ENCODE measurements around the gene PDGFRB.

DNA sequence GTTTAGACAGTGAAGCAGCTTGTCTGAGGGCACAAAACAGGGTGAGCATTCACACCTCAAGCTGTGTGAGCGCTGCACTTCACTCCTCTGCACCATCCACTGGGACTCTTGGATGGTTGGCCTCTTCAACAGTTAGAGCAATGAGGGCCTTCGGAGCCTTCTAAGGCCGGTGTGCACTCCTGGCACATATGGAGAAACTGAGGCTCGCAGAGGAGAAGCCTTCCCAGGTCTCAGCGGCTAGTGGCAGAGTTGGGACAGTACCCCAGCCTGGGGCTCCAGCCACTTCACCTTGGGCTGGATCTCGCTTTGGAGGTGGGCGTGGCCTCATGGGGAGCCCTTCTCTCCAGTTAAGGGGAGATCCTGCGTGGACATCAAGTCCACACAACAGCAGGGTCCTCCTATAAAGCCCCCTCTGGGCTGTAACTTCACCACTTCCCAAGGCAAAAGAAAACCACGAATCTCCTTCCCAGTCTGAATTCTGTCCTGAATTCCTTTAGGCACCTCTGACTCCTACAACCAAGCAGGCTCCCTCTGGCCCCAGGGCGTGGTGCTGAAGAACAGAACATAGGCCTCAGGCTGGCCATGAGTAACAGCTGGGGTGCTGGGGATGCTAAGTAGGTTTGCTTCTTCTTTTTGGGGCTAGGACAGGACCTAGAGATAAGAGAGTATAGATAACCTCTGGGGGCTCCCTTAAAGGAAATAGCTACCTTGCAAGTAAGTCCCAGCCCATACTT is 38.8 kb downstream of the PDGFRB start:
- no peak for TF ChIP-seq POLR2A (IDR thresholded peaks at IDR 0.05)
- TF ChIP-seq, protein P1, sequence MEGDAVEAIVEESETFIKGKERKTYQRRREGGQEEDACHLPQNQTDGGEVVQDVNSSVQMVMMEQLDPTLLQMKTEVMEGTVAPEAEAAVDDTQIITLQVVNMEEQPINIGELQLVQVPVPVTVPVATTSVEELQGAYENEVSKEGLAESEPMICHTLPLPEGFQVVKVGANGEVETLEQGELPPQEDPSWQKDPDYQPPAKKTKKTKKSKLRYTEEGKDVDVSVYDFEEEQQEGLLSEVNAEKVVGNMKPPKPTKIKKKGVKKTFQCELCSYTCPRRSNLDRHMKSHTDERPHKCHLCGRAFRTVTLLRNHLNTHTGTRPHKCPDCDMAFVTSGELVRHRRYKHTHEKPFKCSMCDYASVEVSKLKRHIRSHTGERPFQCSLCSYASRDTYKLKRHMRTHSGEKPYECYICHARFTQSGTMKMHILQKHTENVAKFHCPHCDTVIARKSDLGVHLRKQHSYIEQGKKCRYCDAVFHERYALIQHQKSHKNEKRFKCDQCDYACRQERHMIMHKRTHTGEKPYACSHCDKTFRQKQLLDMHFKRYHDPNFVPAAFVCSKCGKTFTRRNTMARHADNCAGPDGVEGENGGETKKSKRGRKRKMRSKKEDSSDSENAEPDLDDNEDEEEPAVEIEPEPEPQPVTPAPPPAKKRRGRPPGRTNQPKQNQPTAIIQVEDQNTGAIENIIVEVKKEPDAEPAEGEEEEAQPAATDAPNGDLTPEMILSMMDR (IDR thresholded peaks at IDR 0.05) = no peak
